22Rv1 (cell line): ENCODE results near the gene RIBC1.

ENCODE experiments used
- ZFX ChIP-seq: fragments of 450-650 bp; IDR thresholded peaks from 2 replicates; pipeline ENCODE4 v1.6.1; 2017; ENCODE audit warnings: antibody characterized with exemption, borderline replicate concordance
- TF ChIP-seq, protein P1 (sequence below): fragments of 450-650 bp; IDR thresholded peaks from 2 replicates; pipeline ENCODE4 v1.5.1; 2017; ENCODE audit warnings: mild to moderate bottlenecking

DNA sequence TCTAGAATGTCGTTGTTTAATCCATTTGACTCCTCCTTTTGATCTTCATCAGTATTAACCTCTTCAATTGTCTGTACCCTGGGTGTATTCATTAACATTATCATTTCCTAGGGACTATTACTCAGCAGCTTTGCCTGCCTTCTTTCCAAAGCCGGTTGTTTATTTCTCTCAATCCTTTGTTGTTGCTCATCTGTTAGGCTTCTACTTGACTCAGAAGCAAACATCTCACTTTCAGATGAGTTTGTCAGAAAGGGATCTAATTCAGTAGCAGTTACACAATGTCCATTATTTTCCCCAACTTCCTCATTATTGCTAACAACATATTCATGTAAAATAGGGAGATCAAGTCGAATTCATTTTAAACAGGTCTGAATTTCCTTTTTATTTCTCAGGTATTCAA, 33.6 kb downstream of the RIBC1 start:
- TF ChIP-seq, protein P1, sequence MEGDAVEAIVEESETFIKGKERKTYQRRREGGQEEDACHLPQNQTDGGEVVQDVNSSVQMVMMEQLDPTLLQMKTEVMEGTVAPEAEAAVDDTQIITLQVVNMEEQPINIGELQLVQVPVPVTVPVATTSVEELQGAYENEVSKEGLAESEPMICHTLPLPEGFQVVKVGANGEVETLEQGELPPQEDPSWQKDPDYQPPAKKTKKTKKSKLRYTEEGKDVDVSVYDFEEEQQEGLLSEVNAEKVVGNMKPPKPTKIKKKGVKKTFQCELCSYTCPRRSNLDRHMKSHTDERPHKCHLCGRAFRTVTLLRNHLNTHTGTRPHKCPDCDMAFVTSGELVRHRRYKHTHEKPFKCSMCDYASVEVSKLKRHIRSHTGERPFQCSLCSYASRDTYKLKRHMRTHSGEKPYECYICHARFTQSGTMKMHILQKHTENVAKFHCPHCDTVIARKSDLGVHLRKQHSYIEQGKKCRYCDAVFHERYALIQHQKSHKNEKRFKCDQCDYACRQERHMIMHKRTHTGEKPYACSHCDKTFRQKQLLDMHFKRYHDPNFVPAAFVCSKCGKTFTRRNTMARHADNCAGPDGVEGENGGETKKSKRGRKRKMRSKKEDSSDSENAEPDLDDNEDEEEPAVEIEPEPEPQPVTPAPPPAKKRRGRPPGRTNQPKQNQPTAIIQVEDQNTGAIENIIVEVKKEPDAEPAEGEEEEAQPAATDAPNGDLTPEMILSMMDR, result no peak
- no peak for TF ChIP-seq ZFX
